IMR-90 (cell line): ENCODE data around the gene MAPK10. TPM values are rescaled to one million over a fixed set of nuclear protein-coding genes. Genes with fewer than 3 reads are reported as not detected.

ENCODE experiments used
- ATAC-seq: fragments of 200-7000 bp; cut with Tn5 transposase; 2 replicates; pipeline ENCODE4 v1.9.1; 2020; ENCODE audit warnings: low read depth, mild to moderate bottlenecking, moderate library complexity
- BruUV-seq: library from RNA; stranded (reverse); fragments of 400-500 nt; replicated peaks from 2 replicates; lab custom pipeline; 2021; lab: Mats Ljungman, UMichigan
- CTCF ChIA-PET: fragments of 300-600 bp; formaldehyde crosslinking; extraction: SDS; loops from one replicate; lab custom pipeline; 2021; ENCODE audit warnings: antibody characterized with exemption; lab: Yijun Ruan, JAX
- POLR2A ChIA-PET: fragments of 300-600 bp; sonication (Branson Sonifier 250); formaldehyde crosslinking; loops from one replicate; lab custom pipeline; 2022; ENCODE audit warnings: antibody characterized with exemption; ENCODE audit not compliant: unreplicated experiment; lab: Charles Lee
- DNase-seq: peaks from one replicate; pipeline ENCODE4 v3.0.0; 2013
- H2AFZ ChIP-seq: replicated peaks from 2 replicates; pipeline ENCODE3; 2013; ENCODE audit warnings: low read length, mild to moderate bottlenecking; ENCODE audit not compliant: poor library complexity
- H2AK5ac ChIP-seq: 2 replicates; pipeline ENCODE4 v1.6.1; 2013; ENCODE audit warnings: low read depth, low read length, inconsistent platforms
- H2AK9ac ChIP-seq: replicated peaks from 2 replicates; pipeline ENCODE3; 2013; ENCODE audit warnings: mild to moderate bottlenecking, low read depth, low read length, moderate library complexity; ENCODE audit not compliant: poor library complexity
- H2BK120ac ChIP-seq: 2 replicates; pipeline ENCODE4 v1.6.1; 2013; ENCODE audit warnings: low read depth, low read length, inconsistent platforms
- H2BK15ac ChIP-seq: 3 replicates; pipeline ENCODE4 v1.6.1; 2013; ENCODE audit warnings: low read depth, low read length, inconsistent platforms
- H2BK20ac ChIP-seq: 2 replicates; pipeline ENCODE4 v1.6.1; 2013; ENCODE audit warnings: low read depth, mild to moderate bottlenecking, inconsistent platforms, low read length, moderate library complexity
- H2BK5ac ChIP-seq: 2 replicates; pipeline ENCODE4 v1.6.1; 2013; ENCODE audit warnings: mild to moderate bottlenecking, low read depth, low read length, inconsistent platforms; ENCODE audit not compliant: poor library complexity, severe bottlenecking
- H3K14ac ChIP-seq: replicated peaks from 2 replicates; pipeline ENCODE4 v1.6.1; 2013; ENCODE audit warnings: low read depth, low read length, inconsistent platforms
- H3K18ac ChIP-seq: 2 replicates; pipeline ENCODE4 v1.6.1; 2013; ENCODE audit warnings: low read depth, low read length, control low read depth
- H3K23ac ChIP-seq: 2 replicates; pipeline ENCODE4 v1.6.1; 2013; ENCODE audit warnings: low read depth, low read length, inconsistent platforms
- H3K27ac ChIP-seq: 2 replicates; pipeline ENCODE4 v1.5.1; 2013; ENCODE audit warnings: mild to moderate bottlenecking, control low read depth, low read length; ENCODE audit not compliant: insufficient read depth
- H3K27me3 ChIP-seq: 2 replicates; pipeline ENCODE4 v1.6.1; 2013; ENCODE audit warnings: low read length; ENCODE audit not compliant: control insufficient read depth, insufficient read depth
- H3K36me3 ChIP-seq: 2 replicates; pipeline ENCODE4 v1.6.1; 2013; ENCODE audit warnings: low read length, mixed read lengths; ENCODE audit not compliant: control insufficient read depth, insufficient read depth
- H3K4ac ChIP-seq: 2 replicates; pipeline ENCODE4 v1.6.1; 2013; ENCODE audit warnings: low read depth, low read length, inconsistent platforms
- H3K4me1 ChIP-seq: 2 replicates; pipeline ENCODE4 v1.6.1; 2013; ENCODE audit warnings: low read length, mixed read lengths; ENCODE audit not compliant: control insufficient read depth, insufficient read depth
- H3K4me2 ChIP-seq: 2 replicates; pipeline ENCODE4 v1.6.1; 2013; ENCODE audit warnings: low read depth, mild to moderate bottlenecking, control low read depth, low read length, moderate library complexity
- H3K4me3 ChIP-seq: 2 replicates; pipeline ENCODE4 v1.5.1; 2013; ENCODE audit warnings: low read depth, mild to moderate bottlenecking, control low read depth, low read length, moderate library complexity; ENCODE audit not compliant: insufficient read depth
- H3K56ac ChIP-seq: 2 replicates; pipeline ENCODE4 v1.6.1; 2013; ENCODE audit warnings: low read length, inconsistent platforms; ENCODE audit not compliant: insufficient read depth; ENCODE audit errors: extremely low read depth
- H3K79me1 ChIP-seq, 2 experiments: 2 replicates each; pipeline ENCODE4 v1.6.1; 2013; ENCODE audit warnings: low read length in 2 of 2, inconsistent platforms in 1 of 2, low read depth in 1 of 2
- H3K9ac ChIP-seq: 2 replicates; pipeline ENCODE4 v1.6.1; 2013; ENCODE audit warnings: low read depth, low read length, control low read depth
- H3K9me1 ChIP-seq: 2 replicates; pipeline ENCODE4 v1.6.1; 2013; ENCODE audit warnings: low read length, inconsistent platforms; ENCODE audit not compliant: insufficient read depth
- H3K9me3 ChIP-seq: 2 replicates; pipeline ENCODE4 v1.6.1; 2013; ENCODE audit warnings: low read length; ENCODE audit not compliant: control insufficient read depth, insufficient read depth
- H4K20me1 ChIP-seq: 2 replicates; pipeline ENCODE4 v1.6.1; 2013; ENCODE audit warnings: low read length, inconsistent platforms; ENCODE audit not compliant: insufficient read depth
- H4K5ac ChIP-seq: 2 replicates; pipeline ENCODE4 v1.6.1; 2013; ENCODE audit warnings: mild to moderate bottlenecking, low read depth, low read length, control low read depth
- H4K8ac ChIP-seq, 2 experiments: 2 replicates each; pipeline ENCODE4 v1.6.1; 2013; ENCODE audit warnings: low read depth in 2 of 2, low read length in 2 of 2, control low read depth in 1 of 2, inconsistent platforms in 1 of 2
- H4K91ac ChIP-seq: 2 replicates; pipeline ENCODE4 v1.6.1; 2013; ENCODE audit warnings: low read depth, low read length, inconsistent platforms; ENCODE audit not compliant: insufficient read depth
- CHD1 ChIP-seq: IDR thresholded peaks from 2 replicates; pipeline ENCODE4 v1.6.1; 2012; ENCODE audit warnings: low read depth, low read length, improper control_type of control experiment
- MAFK ChIP-seq: IDR thresholded peaks from 2 replicates; pipeline ENCODE4 v1.6.1; 2012; ENCODE audit warnings: low read depth, low read length, improper control_type of control experiment
- RAD21 ChIP-seq: IDR thresholded peaks from 2 replicates; pipeline ENCODE4 v1.6.1; 2012; ENCODE audit warnings: low read length, improper control_type of control experiment
- dilution Hi-C: fragments of 300-500 bp; cut with HindIII; formaldehyde crosslinking; loops from one replicate; pipeline ENCODE4 v1.14.3; 2018; ENCODE audit warnings: low sequenced_read_pairs; ENCODE audit not compliant: unreplicated experiment
- in situ Hi-C: fragments of 300-500 bp; cut with MboI; formaldehyde crosslinking; loops from 3 replicates; pipeline ENCODE4 v1.14.3; 2019; ENCODE audit warnings: low sequenced_read_pairs, inconsistent platforms, mixed read lengths
- intact Hi-C: fragments of 100-400 bp; cut with micrococcal nuclease; formaldehyde crosslinking; loops from 2 replicates; pipeline ENCODE4 v1.10.0; 2022
- polyA plus RNA-seq, 3 experiments: library from polyadenylated mRNA; depleted of rRNA; stranded (reverse); fragments of >200 nt; gene quantifications; 2 replicates each; pipeline ENCODE4 v1.2.3, GENCODE V29; 2012; ENCODE audit warnings: low replicate concordance in 1 of 3
- total RNA-seq: library from RNA; depleted of rRNA; stranded (reverse); fragments of >200 nt; gene quantifications from 2 replicates; pipeline ENCODE4 v1.2.3, GENCODE V29; 2012

The MAPK10 gene
- total and polyA plus RNA-seq, 2 of the 4 experiments (the other 2 are of a cell fraction): 2.8 to 6.5 TPM

GRCh38 chr4:86362510-86362909 lies 2.7 kb upstream of the MAPK10 start:
- ATAC-seq: no peak
- Histone ChIP-seq H3K14ac (no peak overlapping the region), H4K20me1 (no peaks in the 10 kb centered on the region), H3K79me1 (no peaks in the 10 kb centered on the region; a peak in 1 of 4 replicates), H4K91ac (no peak overlapping the region), H3K4me1 (peaks cover 2% of the 10 kb centered on the region; the same call in 1 of the 2 replicates), H3K4ac (no peak overlapping the region), H2BK5ac (no peak overlapping the region), H3K23ac (no peak overlapping the region), H2AFZ (no peak overlapping the region), H4K5ac (no peak overlapping the region), H3K27ac (no peak overlapping the region), H3K4me3 (no peak overlapping the region), H3K9me1 (no peaks in the 10 kb centered on the region; the same call in 1 of the 2 replicates), H3K4me2 (no peak overlapping the region), H2AK5ac (no peak overlapping the region), H3K27me3 (no peaks in the 10 kb centered on the region), H2BK20ac (no peak overlapping the region), H3K56ac (no peak overlapping the region), H2BK15ac (no peak overlapping the region), H2BK120ac (no peak overlapping the region), H3K18ac (no peak overlapping the region), H2AK9ac (no peak overlapping the region), H3K36me3 (no peaks in the 10 kb centered on the region), H3K9ac (no peak overlapping the region), H3K9me3 (no peaks in the 10 kb centered on the region), H4K8ac (no peak overlapping the region)
- CTCF ChIA-PET: interaction anchor here (0.7 kb wide), 1 partner anchor 50 kb away, joined by 3 read pairs; no protein-coding TSS in a partner anchor
- TF ChIP-seq RAD21: no peak
- TF ChIP-seq MAFK: peak; percentile 74
- TF ChIP-seq CHD1: no peak
- dilution Hi-C loops: no loop called here
- DNase-seq: no peak
- POLR2A ChIA-PET: no interaction called here
- no TSS peak for BruUV-seq
- in situ Hi-C loops: no loop called here
- intact Hi-C loops: no loop called here
